ENCODE data around the gene DUSP1.

- TF ChIP-seq POLR2A (IDR thresholded peaks at IDR 0.05; ENCODE audit: low read depth, low read length) (no peak), CTCF (IDR thresholded peaks at IDR 0.05; ENCODE audit: extremely low read depth in 1 of 2, insufficient read depth in 1 of 2, low read depth in 1 of 2, low read length in 2 of 2) (no peak)
Measured at GRCh38 chr5:172749881-172750633, 20.9 kb downstream of the DUSP1 start.
